H1 (cell line): ENCODE results near the gene UBTD2. TPM values are rescaled to one million over a fixed set of nuclear protein-coding genes. Genes with fewer than 3 reads are reported as not detected.
"Not testable (repeated sequence)": the region's sequence is repeated elsewhere in the genome, so short reads cannot be mapped to it uniquely, and the experiment has no call there.

Experiments used
- CTCF ChIA-PET: fragments of 300-600 bp; sonication (Branson Sonifier 250); formaldehyde crosslinking; loops from one replicate; lab custom pipeline; 2021; ENCODE audit not compliant: partially characterized antibody; lab: Charles Lee
- POLR2A ChIA-PET: fragments of 300-600 bp; sonication (Branson Sonifier 250); formaldehyde crosslinking; loops from one replicate; lab custom pipeline; 2021; ENCODE audit warnings: inconsistent platforms; ENCODE audit not compliant: partially characterized antibody; lab: Charles Lee
- DNase-seq, 2 experiments: peaks; one replicate each; pipeline versions ENCODE4 v3.0.0 to v3.0.0-alpha.2; 2010 to 2022; ENCODE audit warnings: low spot score in 2 of 2, low read depth in 1 of 2, mixed read lengths in 1 of 2
- FAIRE-seq: peaks from 2 replicates; lab custom pipeline; 2011; peaks lifted over from hg19 to GRCh38; lab: Jason Lieb, UNC
- H2AFZ ChIP-seq: 2 replicates; pipeline ENCODE4 v1.8.1; 2012; ENCODE audit warnings: low read length, inconsistent platforms
- H2AK5ac ChIP-seq: 2 replicates; pipeline ENCODE4 v1.6.1; 2013; ENCODE audit warnings: low read depth, low read length
- H2BK120ac ChIP-seq: replicated peaks from 2 replicates; pipeline ENCODE3; 2013; ENCODE audit warnings: low read depth, low read length, inconsistent platforms
- H2BK12ac ChIP-seq: 2 replicates; pipeline ENCODE4 v1.6.1; 2013; ENCODE audit warnings: low read depth, low read length
- H2BK15ac ChIP-seq: 2 replicates; pipeline ENCODE4 v1.6.1; 2013; ENCODE audit warnings: low read length
- H2BK20ac ChIP-seq: 2 replicates; pipeline ENCODE4 v1.6.1; 2013; ENCODE audit warnings: low read length
- H2BK5ac ChIP-seq: 2 replicates; pipeline ENCODE4 v1.6.1; 2013; ENCODE audit warnings: low read depth, low read length
- H3K14ac ChIP-seq: 2 replicates; pipeline ENCODE4 v1.6.1; 2013; ENCODE audit warnings: inconsistent platforms; ENCODE audit not compliant: insufficient read length
- H3K18ac ChIP-seq: 2 replicates; pipeline ENCODE4 v1.6.1; 2013; ENCODE audit warnings: low read length; ENCODE audit errors: extremely low read depth
- H3K23ac ChIP-seq: 2 replicates; pipeline ENCODE4 v1.6.1; 2013; ENCODE audit warnings: inconsistent platforms; ENCODE audit not compliant: insufficient read length
- H3K23me2 ChIP-seq: 2 replicates; pipeline ENCODE4 v1.6.1; 2013; ENCODE audit warnings: low read depth, low read length
- H3K27ac ChIP-seq: 2 replicates; pipeline ENCODE4 v1.6.1; 2011; ENCODE audit warnings: low read depth, low read length, inconsistent platforms
- H3K27me3 ChIP-seq, 4 experiments: replicated peaks in 1 of 4; 1 replicate in 1 of 4; 2 replicates in 3 of 4; pipeline versions ENCODE4 v1.6.1 to v1.8.1; 2011 to 2013; ENCODE audit warnings: low read length in 3 of 4, mild to moderate bottlenecking in 3 of 4, inconsistent platforms in 2 of 4, mixed read lengths in 2 of 4, moderate library complexity in 1 of 4; ENCODE audit not compliant: control insufficient read depth in 3 of 4, insufficient read depth in 3 of 4; ENCODE audit errors: extremely low read depth in 1 of 4
- H3K36me3 ChIP-seq, 4 experiments: 2 replicates each; pipeline versions ENCODE4 v1.6.1 to v1.8.1; 2011 to 2013; ENCODE audit warnings: mild to moderate bottlenecking in 4 of 4, low read length in 3 of 4, moderate library complexity in 2 of 4, control low read depth in 1 of 4, inconsistent platforms in 1 of 4; ENCODE audit not compliant: insufficient read depth in 4 of 4, control insufficient read depth in 2 of 4
- H3K4ac ChIP-seq: replicated peaks from 2 replicates; pipeline ENCODE3; 2013; ENCODE audit warnings: low read length, low read depth, mixed read lengths, inconsistent platforms; ENCODE audit not compliant: insufficient read length
- H3K4me1 ChIP-seq, 4 experiments: replicated peaks in 1 of 4; 1 replicate in 1 of 4; 2 replicates in 3 of 4; pipeline versions ENCODE4 v1.6.1 to v1.8.1; 2011 to 2013; ENCODE audit warnings: low read length in 3 of 4, inconsistent platforms in 2 of 4, mixed read lengths in 1 of 4; ENCODE audit not compliant: insufficient read depth in 4 of 4, control insufficient read depth in 3 of 4
- H3K4me2 ChIP-seq, 2 experiments: 2 replicates each; pipeline versions ENCODE4 v1.6.1 to v1.8.1; 2011 to 2013; ENCODE audit warnings: low read depth in 2 of 2, low read length in 2 of 2, control low read depth in 1 of 2, inconsistent platforms in 1 of 2, mild to moderate bottlenecking in 1 of 2; ENCODE audit not compliant: insufficient read depth in 1 of 2
- H3K4me3 ChIP-seq, 4 experiments: fragments of 200-600, 300-600 bp in 1 of 4; sonication (generic), shearing (Covaris generic), sonication (Bioruptor Twin) in 1 of 4; 2 replicates each; pipeline versions ENCODE4 v1.5.1 to v1.8.1; 2011 to 2016; ENCODE audit warnings: low read length in 4 of 4, low read depth in 3 of 4, control low read depth in 2 of 4, inconsistent platforms in 2 of 4, mild to moderate bottlenecking in 2 of 4, mixed read lengths in 1 of 4, moderate library complexity in 1 of 4; ENCODE audit not compliant: insufficient read depth in 2 of 4; ENCODE audit errors: extremely low read depth in 1 of 4
- H3K56ac ChIP-seq: replicated peaks from 2 replicates; pipeline ENCODE3; 2013; ENCODE audit warnings: low read depth, mild to moderate bottlenecking, mixed read lengths, low read length, inconsistent platforms; ENCODE audit not compliant: insufficient read length
- H3K79me1 ChIP-seq: 2 replicates; pipeline ENCODE4 v1.6.1; 2013; ENCODE audit warnings: low read depth, low read length, control low read depth
- H3K79me2 ChIP-seq, 2 experiments: 2 replicates each; pipeline versions ENCODE4 v1.6.1 to v1.8.1; 2012 to 2013; ENCODE audit warnings: low read length in 2 of 2, mild to moderate bottlenecking in 2 of 2, inconsistent platforms in 1 of 2; ENCODE audit not compliant: insufficient read depth in 2 of 2, control insufficient read depth in 1 of 2
- H3K9ac ChIP-seq, 4 experiments: replicated peaks in 1 of 4; 1 replicate in 1 of 4; 2 replicates in 3 of 4; pipeline versions ENCODE4 v1.6.1 to v1.8.1; 2011 to 2013; ENCODE audit warnings: low read depth in 3 of 4, low read length in 3 of 4, control low read depth in 2 of 4, mild to moderate bottlenecking in 2 of 4, moderate library complexity in 2 of 4, inconsistent platforms in 1 of 4; ENCODE audit errors: extremely low read depth in 1 of 4
- H3K9me3 ChIP-seq, 2 experiments: 2 replicates each; pipeline versions ENCODE4 v1.6.1 to v1.8.1; 2012 to 2013; ENCODE audit warnings: mild to moderate bottlenecking in 2 of 2, moderate library complexity in 2 of 2, control low read depth in 1 of 2, inconsistent platforms in 1 of 2, low read depth in 1 of 2, low read length in 1 of 2, mixed read lengths in 1 of 2; ENCODE audit not compliant: insufficient read depth in 2 of 2
- H4K20me1 ChIP-seq, 2 experiments: replicated peaks in 1 of 2; 2 replicates each; pipeline versions ENCODE3 to v1.8.1; 2011 to 2013; ENCODE audit warnings: inconsistent platforms in 2 of 2, low read length in 2 of 2, mild to moderate bottlenecking in 1 of 2; ENCODE audit not compliant: insufficient read depth in 2 of 2, control insufficient read depth in 1 of 2
- H4K5ac ChIP-seq: 2 replicates; pipeline ENCODE4 v1.6.1; 2013; ENCODE audit warnings: low read length, low read depth, mixed read lengths, inconsistent platforms; ENCODE audit not compliant: insufficient read length
- H4K8ac ChIP-seq: 2 replicates; pipeline ENCODE4 v1.8.0; 2013; ENCODE audit warnings: mild to moderate bottlenecking, moderate library complexity, low read length, inconsistent platforms; ENCODE audit not compliant: insufficient read depth; ENCODE audit errors: extremely low read depth
- H4K91ac ChIP-seq: replicated peaks from 2 replicates; pipeline ENCODE3; 2013; ENCODE audit warnings: low read length, mixed read lengths, inconsistent platforms; ENCODE audit not compliant: insufficient read length
- SP1 ChIP-seq: IDR thresholded peaks from 2 replicates; pipeline ENCODE4 v1.6.1; 2011; ENCODE audit warnings: low read depth, low read length
- WGBS, 2 experiments: shearing (Covaris generic) in 1 of 2; methylation state at CpG; one replicate each; pipeline versions ENCODE4 v1.1.6 to v1.1.7; 2013 to 2015; ENCODE audit warnings: low lambda C conversion rate in 2 of 2, mixed read lengths in 2 of 2, inconsistent platforms in 1 of 2, low coverage in 1 of 2, missing lambda C conversion rate in 1 of 2; ENCODE audit not compliant: insufficient replicate concordance in 2 of 2, insufficient coverage in 1 of 2, insufficient read length in 1 of 2; ENCODE audit errors: extremely low coverage in 1 of 2, missing lambda C conversion rate in 1 of 2; 5-methylcytosine and 5-hydroxymethylcytosine counted together
- polyA plus RNA-seq, 7 experiments: library from polyadenylated mRNA; depleted of rRNA in 3 of 7; stranded (reverse) in 5 of 7; unstranded in 2 of 7; fragments of >200 nt in 5 of 7; fragments of 200-250 nt in 2 of 7; gene quantifications; 1 replicate in 5 of 7; 2 replicates in 1 of 7; 4 replicates in 1 of 7; pipeline versions ENCODE4 v1.2.1 to v1.2.3, GENCODE V29; 2011 to 2013; ENCODE audit warnings: missing spikeins in 2 of 7, mixed read lengths in 2 of 7
- total RNA-seq: library from RNA; stranded (reverse); fragmentation: NEBNext Ultra II Directional; extraction: Animal tissue kit (Norgen Biotek cat#: 25700); gene quantifications from 2 replicates; pipeline ENCODE4 v1.2.1, GENCODE V29; 2021

The UBTD2 gene
- total and polyA plus RNA-seq, 2 of the 8 experiments (the other 6 are each of a cell fraction or from before 2014, with no cell fraction given): 14.5 to 39.2 TPM

- not testable (repeated sequence) for H3K56ac ChIP-seq, H3K4me2 ChIP-seq, H3K4ac ChIP-seq, H4K91ac ChIP-seq, H3K23ac ChIP-seq, H3K23me2 ChIP-seq, H4K5ac ChIP-seq, H2BK120ac ChIP-seq, H3K4me1 ChIP-seq, H2BK12ac ChIP-seq, H2BK15ac ChIP-seq, H4K8ac ChIP-seq, H3K36me3 ChIP-seq, H2AFZ ChIP-seq, H2BK5ac ChIP-seq, DNase-seq, H3K14ac ChIP-seq, H3K79me2 ChIP-seq, H3K18ac ChIP-seq, H3K9me3 ChIP-seq, H3K9ac ChIP-seq, H2AK5ac ChIP-seq, FAIRE-seq, H3K27me3 ChIP-seq, H3K4me3 ChIP-seq, H3K79me1 ChIP-seq, H3K27ac ChIP-seq, H4K20me1 ChIP-seq, H2BK20ac ChIP-seq
- 91% methylated on average over 4 of the region's 4 CpGs; no CpG with 5 or more reads in 1 of the 2 experiments for WGBS, 2 experiments
- CTCF ChIA-PET: interaction anchor here (0.6 to 1.8 kb wide), 4 partner anchors 9 to 95 kb away, joined by 3 to 9 read pairs (median 5); partner anchors contain the start of gene STK10
- POLR2A ChIA-PET: interaction anchor here (1.3 kb wide), 1 partner anchor 85 kb away, joined by 3 read pairs; no protein-coding TSS in a partner anchor
- peak; percentile 66; the same call in 1 of the 2 replicates for TF ChIP-seq SP1
Observed at GRCh38 chr5:172197775-172198174, 85.8 kb downstream of the UBTD2 start.
